Smooth muscle cell (in vitro differentiated cells): ENCODE results near the gene DNAJB4. TPM values are rescaled to one million over a fixed set of nuclear protein-coding genes. Genes with fewer than 3 reads are reported as not detected.

ENCODE experiments used
- DNase-seq: peaks from one replicate; lab custom pipeline; 2025; ENCODE audit not compliant: unreplicated experiment; lab: John Stamatoyannopoulos, UW
- H2AFZ ChIP-seq: fragments of 200-600 bp; sonication (generic); 2 replicates; pipeline ENCODE4 v1.6.0; 2016; ENCODE audit warnings: antibody characterized with exemption, low read depth, mild to moderate bottlenecking
- H3F3A ChIP-seq: fragments of 200-600 bp; sonication (generic); 2 replicates; pipeline ENCODE4 v1.6.0; 2017; ENCODE audit warnings: antibody characterized with exemption, low read depth
- H3K27ac ChIP-seq: fragments of 200-600 bp; sonication (generic); 2 replicates; pipeline ENCODE4 v1.5.1; 2016; ENCODE audit warnings: low read depth, mild to moderate bottlenecking
- H3K27me3 ChIP-seq: fragments of 200-600 bp; sonication (generic); 2 replicates; pipeline ENCODE4 v1.6.1; 2016; ENCODE audit warnings: low read depth, mild to moderate bottlenecking
- H3K36me3 ChIP-seq: fragments of 200-600 bp; sonication (generic); 2 replicates; pipeline ENCODE4 v1.5.1; 2016; ENCODE audit warnings: low read depth
- H3K4me1 ChIP-seq: fragments of 200-600 bp; sonication (generic); 2 replicates; pipeline ENCODE4 v1.5.1; 2016; ENCODE audit warnings: low read depth
- H3K4me2 ChIP-seq: fragments of 200-600 bp; sonication (generic); 2 replicates; pipeline ENCODE4 v1.6.0; 2016; ENCODE audit warnings: mild to moderate bottlenecking
- H3K4me3 ChIP-seq: fragments of 200-600 bp; sonication (generic); 2 replicates; pipeline ENCODE4 v1.5.1; 2016; ENCODE audit warnings: mild to moderate bottlenecking
- H3K79me2 ChIP-seq: fragments of 200-600 bp; sonication (generic); 2 replicates; pipeline ENCODE4 v1.6.0; 2016; ENCODE audit warnings: low read depth, mild to moderate bottlenecking
- H3K9ac ChIP-seq: fragments of 200-600 bp; sonication (generic); 2 replicates; pipeline ENCODE4 v1.6.0; 2016; ENCODE audit warnings: low read depth
- H3K9me3 ChIP-seq: fragments of 200-600 bp; sonication (generic); replicated peaks from 2 replicates; pipeline ENCODE4 v1.5.1; 2016; ENCODE audit warnings: low read depth
- H4K20me1 ChIP-seq: fragments of 200-600 bp; sonication (generic); 2 replicates; pipeline ENCODE4 v1.6.0; 2016; ENCODE audit warnings: low read depth
- CTCF ChIP-seq: fragments of 200-600 bp; sonication (generic); IDR thresholded peaks from 2 replicates; pipeline ENCODE4 v1.5.1; 2017; ENCODE audit warnings: borderline replicate concordance, mild to moderate bottlenecking, antibody characterized with exemption; ENCODE audit not compliant: insufficient read depth, poor library complexity, severe bottlenecking
- WGBS: methylation state at CpG from one replicate; pipeline ENCODE4 v1.1.7; 2016; ENCODE audit warnings: low lambda C conversion rate; 5-methylcytosine and 5-hydroxymethylcytosine counted together
- polyA plus RNA-seq: library from polyadenylated mRNA; unstranded; fragments of >200 nt; fragmentation: Nextera tagmentation; extraction: Ambion mirVana; gene quantifications from 2 replicates; pipeline ENCODE4 v1.2.1, GENCODE V29; 2016
- total RNA-seq: library from RNA; depleted of rRNA; stranded (reverse); fragments of >200 nt; gene quantifications from 2 replicates; pipeline ENCODE4 v1.2.3, GENCODE V29; 2014

Gene DNAJB4
- total and polyA plus RNA-seq, 2 experiments from 2014 or later, result 43.4 to 48.9 TPM

GRCh38 chr1:78044796-78045562 lies 40.2 kb downstream of the DNAJB4 start:
- Histone ChIP-seq H2AFZ (no peak overlapping the region), H3K9me3 (no peaks in the 10 kb centered on the region), H3K9ac (no peak overlapping the region), H3F3A (no peaks in the 10 kb centered on the region), H3K27me3 (peaks cover 74% of the 10 kb centered on the region), H3K27ac (no peak overlapping the region), H3K4me1 (peaks cover 6% of the 10 kb centered on the region), H3K79me2 (no peaks in the 10 kb centered on the region), H3K36me3 (no peaks in the 10 kb centered on the region), H3K4me3 (peak overlapping the region; percentile 56), H4K20me1 (no peaks in the 10 kb centered on the region), H3K4me2 (peak overlapping the region; percentile 92)
- 72% methylated on average over 14 of the region's 14 CpGs for WGBS
- DNase-seq, result no peak
- TF ChIP-seq CTCF, result no peak

- Histone ChIP-seq H3K4me3 (peak overlapping the region; percentile 56), H3K4me2 (peak overlapping the region; percentile 92), H3K79me2 (no peaks in the 10 kb centered on the region), H3K9me3 (no peaks in the 10 kb centered on the region), H3K27me3 (peaks cover 72% of the 10 kb centered on the region), H3K9ac (no peak overlapping the region), H2AFZ (peak overlapping the region; percentile 90), H3K36me3 (no peaks in the 10 kb centered on the region), H3K27ac (no peak overlapping the region), H3F3A (no peaks in the 10 kb centered on the region), H4K20me1 (no peaks in the 10 kb centered on the region), H3K4me1 (peaks cover 6% of the 10 kb centered on the region)
- no peak for DNase-seq
- 26% methylated on average over 19 of the region's 19 CpGs for WGBS
- no peak for TF ChIP-seq CTCF
Measured at GRCh38 chr1:78045563-78045925, 40.8 kb downstream of the DNAJB4 start.

- no peak within 1 kb of the TSS for H3K9ac ChIP-seq
Measured at GRCh38 chr1:78045926-78046778, 41.4 kb downstream of the DNAJB4 start, which contains the start of gene GIPC2. Gene GIPC2 (plus strand): TSS chr1:78045966. CDS start chr1:78046095, 129 bp downstream.

More at GRCh38 chr1:78045926-78046778, 41.4 kb downstream of the DNAJB4 start, which contains the start of gene GIPC2:
- DNase-seq, result no peak
- peak within 1 kb of the TSS; percentile 90 for H2AFZ ChIP-seq
- H3K4me1 ChIP-seq, result peaks cover 6% of the 10 kb centered on the region
- no peaks in the 10 kb centered on the region for H3K36me3 ChIP-seq
- no peaks in the 10 kb centered on the region for H3F3A ChIP-seq
- no peaks in the 10 kb centered on the region for H4K20me1 ChIP-seq
- WGBS, result 2% methylated on average over 76 of the region's 85 CpGs
- H3K27ac ChIP-seq, result no peak within 1 kb of the TSS
- TF ChIP-seq CTCF, result no peak
- peaks cover 67% of the 10 kb centered on the region for H3K27me3 ChIP-seq
- H3K79me2 ChIP-seq, result no peaks in the 10 kb centered on the region
- H3K4me2 ChIP-seq, result peak within 1 kb of the TSS; percentile 92
- H3K9me3 ChIP-seq, result no peaks in the 10 kb centered on the region
- peak within 1 kb of the TSS; percentile 56 for H3K4me3 ChIP-seq
